ENCODE data around the gene ECSIT. TPM values are rescaled to one million over a fixed set of nuclear protein-coding genes. Genes with fewer than 3 reads are reported as not detected.

ECSIT gene
- total RNA-seq, 1 donor from 2014 or later = 58.9 TPM

DNA sequence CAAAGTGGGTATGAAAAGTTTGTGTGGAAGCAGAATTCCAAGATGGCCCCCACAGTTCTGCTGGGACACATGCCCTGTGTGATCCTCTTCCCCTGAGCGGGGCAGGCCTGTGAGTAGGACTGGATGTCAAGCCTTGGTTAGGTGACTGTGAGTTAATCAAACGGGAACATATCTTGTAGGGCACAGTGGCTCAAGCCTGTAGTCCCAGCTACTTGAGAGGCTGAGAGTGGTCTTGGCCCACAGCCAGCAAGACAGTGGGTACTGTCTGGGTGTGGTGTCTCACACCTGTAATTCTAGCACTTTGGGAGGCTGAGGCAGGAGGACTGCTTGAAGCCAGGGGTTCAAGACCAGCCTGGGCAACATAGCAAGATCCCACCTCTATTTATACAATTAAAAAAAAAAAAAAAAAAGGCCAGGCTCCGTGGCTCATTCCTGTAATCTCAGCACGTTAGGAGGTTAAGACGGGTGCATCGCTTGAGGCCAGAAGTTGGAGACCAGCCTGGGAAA, 29.7 kb downstream of the ECSIT start:
- no peak overlapping the region for H3K4me3 ChIP-seq (ENCODE audit: low read depth, low read length)
- TF ChIP-seq CTCF (conservative IDR thresholded peaks at IDR 0.05; ENCODE audit: low read depth, low read length) = no peak
- DNase-seq (ENCODE audit: low read depth) = no peak

GRCh38 chr19:11496391-11497163, 32.4 kb downstream of the ECSIT start:
- peak; percentile 79 for TF ChIP-seq CTCF (conservative IDR thresholded peaks at IDR 0.05; ENCODE audit: low read depth, low read length)
- H3K4me3 ChIP-seq (ENCODE audit: low read depth, low read length) = no peak overlapping the region
- peak; percentile 16 for DNase-seq (ENCODE audit: low read depth)

DNA sequence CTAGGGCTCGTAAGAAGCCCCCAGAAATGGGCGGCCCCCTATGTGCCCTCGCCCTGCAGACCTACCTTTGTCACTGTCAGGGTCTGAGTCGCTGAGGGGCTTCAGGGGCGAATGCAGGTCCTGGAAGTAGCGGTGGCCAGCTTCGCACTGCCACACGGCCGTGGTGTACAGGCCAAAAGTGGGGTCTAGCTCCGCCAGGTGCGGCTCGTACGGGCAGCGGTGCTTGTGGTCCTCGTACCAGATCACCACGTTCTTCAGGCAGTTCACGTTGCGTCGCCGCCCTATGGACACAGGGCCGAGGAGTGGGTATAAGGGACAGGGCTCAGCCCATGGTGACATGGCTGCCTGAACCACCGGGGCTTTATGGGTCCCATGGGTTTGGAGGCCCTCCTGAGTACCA, 33.0 kb downstream of the ECSIT start:
- no peak for DNase-seq (ENCODE audit: low read depth)
- TF ChIP-seq CTCF (conservative IDR thresholded peaks at IDR 0.05; ENCODE audit: low read depth, low read length) = no peak
- H3K4me3 ChIP-seq (ENCODE audit: low read depth, low read length) = no peak overlapping the region

DNA sequence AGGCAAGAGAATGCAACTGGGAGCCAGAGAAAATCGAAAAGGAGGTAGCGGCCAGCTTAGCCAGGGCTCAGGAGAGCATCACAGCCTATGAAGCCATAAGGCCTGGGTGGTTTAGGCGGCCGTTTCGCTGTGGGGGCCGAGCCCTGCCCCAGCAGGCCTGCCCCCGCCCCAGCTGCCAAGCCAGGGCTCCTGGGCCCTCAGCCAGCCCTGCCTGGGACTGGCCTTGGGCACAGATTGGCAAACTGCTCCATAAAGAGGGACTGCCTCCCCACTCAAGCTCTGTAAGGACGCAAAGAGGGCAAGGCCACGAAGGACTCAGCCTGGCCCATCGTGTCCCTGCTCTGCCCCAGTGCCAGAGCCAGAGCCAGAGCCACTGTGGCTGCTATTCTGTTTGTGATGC, 33.5 kb downstream of the ECSIT start:
- TF ChIP-seq CTCF (conservative IDR thresholded peaks at IDR 0.05; ENCODE audit: low read depth, low read length) = no peak
- no peak for DNase-seq (ENCODE audit: low read depth)

GRCh38 chr19:11494634-11495285, 34.2 kb downstream of the ECSIT start:
- DNase-seq (ENCODE audit: low read depth) = no peak
- no peak overlapping the region for H3K4me3 ChIP-seq (ENCODE audit: low read depth, low read length)
- no peak for TF ChIP-seq CTCF (conservative IDR thresholded peaks at IDR 0.05; ENCODE audit: low read depth, low read length)

More for the DNA sequence above, 33.5 kb downstream of the ECSIT start:
- H3K4me3 ChIP-seq (ENCODE audit: low read depth, low read length) = no peak overlapping the region

DNA sequence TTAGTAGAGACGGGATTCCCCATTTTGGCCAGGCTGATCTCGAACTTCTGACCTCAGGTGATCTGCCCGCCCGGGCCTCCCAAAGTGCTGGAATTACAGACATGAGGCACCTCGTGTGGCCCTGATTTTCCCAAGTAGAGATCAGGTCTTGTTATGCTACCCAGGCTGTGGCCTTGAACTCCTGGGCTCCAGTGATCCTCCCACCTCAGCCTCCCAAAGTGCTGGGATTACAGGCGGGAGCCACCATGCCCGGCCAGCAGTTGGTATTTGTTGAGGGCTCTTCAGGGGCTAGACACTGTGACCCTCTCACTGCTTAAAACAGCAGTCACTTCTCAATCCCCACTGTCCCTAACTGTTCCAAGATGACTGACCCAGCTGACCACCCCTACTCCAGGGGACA, 39.6 kb downstream of the ECSIT start:
- TF ChIP-seq CTCF (conservative IDR thresholded peaks at IDR 0.05; ENCODE audit: low read depth, low read length) = no peak
- no peak overlapping the region for H3K4me3 ChIP-seq (ENCODE audit: low read depth, low read length)
- DNase-seq (ENCODE audit: low read depth) = no peak

Measured in epithelial cell of proximal tubule (primary cell).